Rectal smooth muscle tissue (tissue), 1 donor: ENCODE results near the gene UBALD2.

ENCODE experiments used
- H3K27ac ChIP-seq: one replicate; pipeline ENCODE4 v1.7.0; 2013; ENCODE audit warnings: low read depth, low read length, inconsistent platforms
- H3K27me3 ChIP-seq: one replicate; pipeline ENCODE4 v1.7.0; 2013; ENCODE audit warnings: low read length; ENCODE audit not compliant: control insufficient read depth, insufficient read depth
- H3K36me3 ChIP-seq: one replicate; pipeline ENCODE4 v1.7.0; 2013; ENCODE audit warnings: low read length; ENCODE audit not compliant: control insufficient read depth, insufficient read depth
- H3K4me1 ChIP-seq: one replicate; pipeline ENCODE4 v1.7.0; 2013; ENCODE audit warnings: low read length; ENCODE audit not compliant: control insufficient read depth, insufficient read depth
- H3K4me3 ChIP-seq: one replicate; pipeline ENCODE4 v1.7.0; 2013; ENCODE audit warnings: low read length
- H3K9ac ChIP-seq: one replicate; pipeline ENCODE4 v1.7.0; 2013; ENCODE audit warnings: low read length

UBALD2 gene

DNA sequence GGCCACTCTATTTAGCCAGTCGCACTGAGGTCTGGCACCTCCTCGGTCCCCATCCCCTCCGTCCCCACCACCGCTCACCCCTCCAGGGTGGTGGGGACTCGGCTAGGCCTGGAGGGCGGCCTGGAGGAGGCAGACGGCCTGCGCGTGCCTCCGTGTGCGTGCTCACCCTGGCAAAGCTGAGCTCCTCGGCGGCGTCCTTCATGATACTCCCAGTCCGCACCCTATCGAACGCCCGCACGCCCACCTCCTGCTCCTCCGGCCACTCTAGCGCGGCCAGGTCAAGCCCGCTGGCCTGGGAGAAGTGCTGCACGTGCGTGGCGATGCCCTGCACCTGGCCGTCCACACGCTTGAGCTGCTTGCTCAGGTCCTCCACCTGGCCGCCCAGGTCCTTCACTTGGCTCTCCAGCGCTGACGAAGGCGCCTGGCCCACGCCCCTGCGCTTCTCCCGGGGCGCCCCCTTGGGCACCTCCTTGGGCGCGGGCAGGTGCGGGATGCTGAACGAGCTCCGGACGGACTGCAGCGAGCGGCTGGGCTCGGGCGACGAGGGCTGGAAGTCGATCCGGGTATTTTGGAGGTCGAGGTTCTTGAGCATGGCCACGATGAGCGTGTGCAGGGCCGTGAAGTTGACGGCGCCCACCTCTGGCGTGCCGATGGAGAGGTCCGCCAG is 42.3 kb downstream of the UBALD2 start:
- H3K9ac ChIP-seq, result no peak overlapping the region
- no peak overlapping the region for H3K4me3 ChIP-seq
- H3K4me1 ChIP-seq, result no peaks in the 10 kb centered on the region
- H3K27me3 ChIP-seq, result no peaks in the 10 kb centered on the region
- peaks cover 12% of the 10 kb centered on the region for H3K36me3 ChIP-seq
- H3K27ac ChIP-seq, result no peak overlapping the region

DNA sequence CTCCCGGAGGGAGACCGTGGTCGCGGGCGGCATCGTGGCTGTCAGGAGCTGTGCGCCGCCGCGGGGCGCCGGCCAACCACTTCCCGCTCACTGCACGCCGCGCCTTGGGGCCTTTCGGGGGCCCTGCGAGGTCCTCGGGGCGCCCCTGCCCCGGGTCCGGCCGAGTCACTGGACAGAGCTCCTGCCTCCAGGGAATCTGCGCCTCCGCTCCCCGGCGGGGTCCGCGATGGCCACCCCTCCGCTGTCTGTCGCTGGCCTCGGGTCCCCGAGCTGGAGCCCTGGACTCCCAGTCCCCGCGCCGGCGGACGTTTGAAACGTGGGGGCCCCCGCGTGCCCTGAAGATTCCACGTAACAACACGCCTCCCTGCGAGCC is 42.8 kb downstream of the UBALD2 start, which contains the start of gene QRICH2:
Gene QRICH2 (minus strand): TSS at position 311 of the 373 bp plus-strand sequence. CDS start 278 bp downstream, at position 33.
- Histone ChIP-seq H3K9ac (no peak within 1 kb of the TSS), H3K27me3 (no peaks in the 10 kb centered on the region), H3K36me3 (peaks cover 15% of the 10 kb centered on the region), H3K4me1 (no peaks in the 10 kb centered on the region), H3K27ac (no peak within 1 kb of the TSS), H3K4me3 (no peak within 1 kb of the TSS)

DNA sequence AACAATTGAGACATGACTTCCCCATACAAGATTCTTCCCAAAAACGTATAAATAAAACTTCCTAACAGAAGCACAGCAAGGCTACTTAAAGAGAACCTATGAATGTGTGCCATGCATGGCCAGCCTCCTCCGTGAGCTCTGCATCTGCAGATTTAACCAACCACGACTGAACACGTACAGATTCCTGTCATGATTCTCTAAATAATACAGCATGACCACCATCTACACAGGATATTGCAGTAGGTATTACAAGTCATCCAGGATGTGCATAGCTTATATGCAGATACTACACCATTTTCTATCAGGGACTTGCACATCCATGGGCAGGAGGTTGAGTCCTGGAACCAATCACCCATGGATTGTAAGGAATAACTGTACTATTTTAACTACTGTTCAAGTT is 44.3 kb downstream of the UBALD2 start:
- no peaks in the 10 kb centered on the region for H3K4me1 ChIP-seq
- peaks cover 15% of the 10 kb centered on the region for H3K36me3 ChIP-seq
- no peak overlapping the region for H3K9ac ChIP-seq

DNA sequence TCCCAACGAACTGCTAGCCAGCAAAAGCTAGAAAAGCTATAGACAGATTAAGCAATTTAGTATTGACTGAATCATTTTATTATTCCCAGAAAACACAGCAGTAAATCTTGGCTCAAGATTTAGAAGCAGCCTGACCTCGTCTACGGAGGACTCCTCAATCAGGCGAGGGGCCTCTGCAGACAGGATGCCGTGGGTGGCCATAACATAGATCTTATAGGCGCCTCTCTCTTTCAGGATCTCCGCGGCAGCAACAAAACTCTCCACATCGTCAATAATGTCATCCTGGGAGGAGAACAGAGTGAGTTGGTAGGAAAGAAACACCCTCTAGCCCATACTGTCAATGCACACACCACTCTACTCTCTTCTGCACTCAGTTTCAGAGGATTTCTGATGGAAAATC is 47.6 kb downstream of the UBALD2 start:
- Histone ChIP-seq H3K9ac (no peak overlapping the region), H3K27ac (no peak overlapping the region), H3K36me3 (peaks cover 17% of the 10 kb centered on the region), H3K4me3 (no peak overlapping the region), H3K4me1 (no peaks in the 10 kb centered on the region), H3K27me3 (no peaks in the 10 kb centered on the region)

More for the DNA sequence above, 44.3 kb downstream of the UBALD2 start:
- Histone ChIP-seq H3K4me3 (no peak overlapping the region), H3K27me3 (no peaks in the 10 kb centered on the region), H3K27ac (no peak overlapping the region)

DNA sequence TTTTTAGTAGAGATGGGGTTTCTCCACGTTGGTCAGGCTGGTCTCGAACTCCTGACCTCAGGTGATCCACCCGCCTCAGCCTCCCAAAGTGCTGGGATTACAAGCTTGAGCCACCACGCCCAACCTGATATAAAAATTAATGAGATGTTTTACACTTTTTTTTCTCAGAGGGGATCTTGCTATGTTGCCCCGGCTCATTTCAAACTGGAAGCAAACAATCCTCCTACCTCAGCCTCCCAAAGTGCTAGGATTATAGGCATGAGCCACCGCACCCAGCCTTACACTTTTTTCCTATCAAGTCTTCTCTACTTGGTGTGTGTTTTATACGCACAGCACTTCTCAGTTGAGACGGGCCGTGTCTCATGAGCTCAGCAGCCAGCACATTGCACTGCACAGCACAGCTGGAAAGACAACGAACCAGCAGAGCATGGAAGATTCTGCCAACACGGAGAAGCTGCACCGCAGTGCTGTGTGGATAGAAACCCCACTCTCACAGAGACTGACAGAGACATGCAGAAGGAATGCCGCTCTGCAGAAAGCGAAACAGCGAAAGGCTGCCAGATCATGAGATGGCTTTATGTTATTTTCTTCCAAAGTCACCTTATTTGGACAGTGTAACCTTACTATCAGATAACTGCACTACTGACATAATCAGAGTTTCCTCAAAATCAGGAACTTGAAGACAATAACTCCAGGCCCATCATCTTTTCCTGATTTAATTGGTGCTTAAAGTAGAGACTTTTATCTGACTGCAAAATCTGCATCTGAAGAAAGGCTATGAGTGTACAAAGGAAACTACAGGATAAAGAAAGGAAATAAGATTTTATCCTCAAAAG is 49.5 kb downstream of the UBALD2 start:
- no peak overlapping the region for H3K27ac ChIP-seq
- no peaks in the 10 kb centered on the region for H3K4me1 ChIP-seq
- H3K9ac ChIP-seq, result no peak overlapping the region
- H3K27me3 ChIP-seq, result no peaks in the 10 kb centered on the region
- no peak overlapping the region for H3K4me3 ChIP-seq
- peaks cover 14% of the 10 kb centered on the region for H3K36me3 ChIP-seq

DNA sequence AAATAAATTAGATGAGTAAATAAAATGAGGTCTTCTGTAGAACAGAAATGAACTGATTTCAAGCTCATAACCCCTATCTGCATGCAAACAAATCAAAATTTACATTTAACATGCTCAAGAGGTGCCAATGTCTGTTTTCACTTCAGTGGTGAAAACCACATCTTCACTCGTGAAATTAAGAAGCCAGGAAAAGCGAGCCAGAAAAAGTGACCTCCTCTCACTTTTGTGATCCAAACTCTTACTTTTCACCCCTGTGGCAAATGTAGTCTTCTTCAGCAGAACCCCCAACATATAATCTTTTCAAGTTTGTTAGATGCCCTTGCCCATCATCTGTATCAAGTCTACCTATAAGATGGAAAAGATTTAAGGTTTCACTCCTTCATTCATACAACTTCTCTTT is 52.4 kb downstream of the UBALD2 start:
- Histone ChIP-seq H3K4me3 (no peak overlapping the region), H3K27ac (no peak overlapping the region), H3K36me3 (peaks cover 8% of the 10 kb centered on the region), H3K9ac (no peak overlapping the region), H3K4me1 (no peaks in the 10 kb centered on the region), H3K27me3 (no peaks in the 10 kb centered on the region)

DNA sequence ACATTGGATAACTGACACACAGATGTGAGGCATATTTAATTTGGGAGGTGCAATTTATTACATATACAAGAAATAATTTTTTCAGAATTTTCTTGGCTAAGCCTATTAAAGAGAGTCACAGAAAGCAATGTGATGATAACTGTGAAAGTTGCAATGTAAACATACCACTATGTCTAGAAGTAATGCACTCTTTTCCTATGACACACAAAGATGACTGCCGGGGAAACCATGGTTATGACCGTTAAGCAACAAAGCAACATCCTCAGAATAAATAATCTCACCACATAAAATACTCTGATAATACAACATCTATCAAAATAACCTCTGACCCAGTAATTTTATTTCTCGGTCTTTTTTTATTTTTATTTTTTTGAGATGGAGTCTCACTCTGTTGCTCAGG is 53.4 kb downstream of the UBALD2 start:
- Histone ChIP-seq H3K36me3 (peaks cover 4% of the 10 kb centered on the region), H3K27ac (no peak overlapping the region), H3K9ac (no peak overlapping the region), H3K27me3 (no peaks in the 10 kb centered on the region), H3K4me3 (no peak overlapping the region), H3K4me1 (no peaks in the 10 kb centered on the region)
